ENCODE data around the gene ITGB2. TPM values are rescaled to one million over a fixed set of nuclear protein-coding genes. Genes with fewer than 3 reads are reported as not detected.

ITGB2 gene
- total RNA-seq, 2 donors from 2014 or later: 1.6 to 2.3 TPM

DNA sequence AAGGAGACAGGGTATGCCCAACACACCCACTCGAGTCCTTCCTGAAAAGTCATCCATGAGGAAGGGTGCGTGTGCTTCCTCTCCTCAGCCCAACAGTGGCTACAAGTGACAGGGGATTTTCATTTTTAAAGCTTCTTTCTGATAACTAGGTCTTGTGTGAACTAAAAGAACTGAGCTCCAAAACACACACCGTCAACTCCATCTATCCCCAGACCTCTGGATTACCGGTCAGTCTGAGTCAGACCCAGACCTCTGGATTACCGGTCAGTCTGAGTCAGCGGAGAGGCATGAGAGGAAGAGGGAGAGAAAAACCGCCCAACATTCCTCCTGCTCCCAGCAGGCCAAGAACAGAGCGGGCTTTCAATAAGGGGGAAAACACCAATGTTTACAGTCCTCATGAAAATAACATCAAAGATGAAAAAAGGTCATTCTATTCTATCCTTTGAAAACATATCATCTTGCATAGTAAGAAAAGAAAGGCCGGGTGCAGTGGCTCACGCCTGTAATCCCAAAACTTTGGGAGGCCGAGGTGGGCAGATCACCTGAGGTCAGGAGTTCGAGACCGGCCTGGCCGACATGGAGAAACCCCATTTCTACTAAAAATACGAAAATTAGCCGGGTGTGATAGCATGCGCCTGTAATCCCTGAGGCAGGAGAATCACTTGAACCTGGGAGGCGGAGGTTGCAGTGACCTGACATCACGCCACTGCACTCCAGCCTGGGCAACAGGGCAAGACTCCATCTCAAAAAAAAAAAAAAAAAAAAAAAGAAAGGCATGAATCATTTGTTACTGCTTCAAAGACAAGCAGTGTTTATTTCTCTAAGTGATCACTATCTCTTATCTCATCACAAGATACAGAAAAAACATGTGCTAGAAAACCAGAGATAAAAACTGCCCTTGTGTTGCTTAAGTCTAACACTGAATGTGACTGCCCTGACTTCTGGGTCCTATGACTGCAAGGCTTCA, 50.6 kb downstream of the ITGB2 start:
- TF ChIP-seq, protein P1, sequence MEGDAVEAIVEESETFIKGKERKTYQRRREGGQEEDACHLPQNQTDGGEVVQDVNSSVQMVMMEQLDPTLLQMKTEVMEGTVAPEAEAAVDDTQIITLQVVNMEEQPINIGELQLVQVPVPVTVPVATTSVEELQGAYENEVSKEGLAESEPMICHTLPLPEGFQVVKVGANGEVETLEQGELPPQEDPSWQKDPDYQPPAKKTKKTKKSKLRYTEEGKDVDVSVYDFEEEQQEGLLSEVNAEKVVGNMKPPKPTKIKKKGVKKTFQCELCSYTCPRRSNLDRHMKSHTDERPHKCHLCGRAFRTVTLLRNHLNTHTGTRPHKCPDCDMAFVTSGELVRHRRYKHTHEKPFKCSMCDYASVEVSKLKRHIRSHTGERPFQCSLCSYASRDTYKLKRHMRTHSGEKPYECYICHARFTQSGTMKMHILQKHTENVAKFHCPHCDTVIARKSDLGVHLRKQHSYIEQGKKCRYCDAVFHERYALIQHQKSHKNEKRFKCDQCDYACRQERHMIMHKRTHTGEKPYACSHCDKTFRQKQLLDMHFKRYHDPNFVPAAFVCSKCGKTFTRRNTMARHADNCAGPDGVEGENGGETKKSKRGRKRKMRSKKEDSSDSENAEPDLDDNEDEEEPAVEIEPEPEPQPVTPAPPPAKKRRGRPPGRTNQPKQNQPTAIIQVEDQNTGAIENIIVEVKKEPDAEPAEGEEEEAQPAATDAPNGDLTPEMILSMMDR (conservative IDR thresholded peaks at IDR 0.05): no peak
- peaks cover 27% of the 10 kb centered on the region for H3K36me3 ChIP-seq (ENCODE audit: control insufficient read depth, insufficient read depth, low read length)
- Mint-ChIP-seq H3K27me3 (ENCODE audit: insufficient read depth) (peaks cover 10% of the 10 kb centered on the region), H3K9me3 (no peaks in the 10 kb centered on the region), H3K4me1 (peaks cover 64% of the 10 kb centered on the region), H3K4me3 (peak overlapping the region; percentile 36), H3K27ac (peak overlapping the region; percentile 87), H3K36me3 (ENCODE audit: low read depth) (peaks cover 22% of the 10 kb centered on the region)
- peaks cover 32% of the 10 kb centered on the region for H3K4me1 ChIP-seq (ENCODE audit: control insufficient read depth, insufficient read depth, low read length)
- H3K9me3 ChIP-seq (ENCODE audit: control insufficient read depth, low read length): no peaks in the 10 kb centered on the region
- H3K9ac ChIP-seq (ENCODE audit: extremely low read depth, low read length, poor library complexity, severe bottlenecking): peak overlapping the region; percentile 16
- WGBS, 2 experiments (ENCODE audit: insufficient coverage in 1 of 2, insufficient read length in 1 of 2): 78 to 79% methylated on average over 10 to 19 of the region's 19 CpGs
- H3K27me3 ChIP-seq (ENCODE audit: control insufficient read depth, insufficient read depth, low read length, poor library complexity, severe bottlenecking): peaks cover 10% of the 10 kb centered on the region
- peak overlapping the region; percentile 45 for H3K27ac ChIP-seq (ENCODE audit: low read depth, low read length)
- H3K4me3 ChIP-seq (ENCODE audit: low read length): peak overlapping the region; percentile 95
- peak; percentile 82 for DNase-seq

DNA sequence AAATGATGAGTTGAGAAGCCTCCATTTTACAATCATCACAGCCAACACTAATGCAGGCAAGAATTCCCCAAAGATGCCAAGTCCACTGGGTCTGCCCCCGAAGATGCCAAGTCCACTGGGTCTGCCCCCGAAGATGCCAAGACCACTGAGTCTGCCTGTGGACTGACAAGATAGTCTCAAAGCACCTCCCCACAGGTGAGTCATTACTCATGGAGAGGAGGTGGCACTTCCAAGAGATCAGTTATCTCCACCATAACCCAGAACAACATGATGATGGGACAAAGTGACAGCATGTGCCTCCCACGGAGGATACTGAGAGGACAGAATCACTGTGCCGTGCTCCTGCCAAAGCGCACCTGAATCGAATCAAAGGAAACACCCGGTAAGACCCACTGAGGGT, 52.0 kb downstream of the ITGB2 start:
- H3K9me3 ChIP-seq (ENCODE audit: control insufficient read depth, low read length): no peaks in the 10 kb centered on the region
- Mint-ChIP-seq H3K4me1 (peaks cover 64% of the 10 kb centered on the region), H3K9me3 (no peaks in the 10 kb centered on the region), H3K36me3 (ENCODE audit: low read depth) (peaks cover 35% of the 10 kb centered on the region), H3K27ac (peak overlapping the region; percentile 49), H3K27me3 (ENCODE audit: insufficient read depth) (no peaks in the 10 kb centered on the region), H3K4me3 (no peak overlapping the region)
- no peak for DNase-seq
- TF ChIP-seq, protein P1 (conservative IDR thresholded peaks at IDR 0.05): no peak
- H3K27me3 ChIP-seq (ENCODE audit: control insufficient read depth, insufficient read depth, low read length, poor library complexity, severe bottlenecking): no peaks in the 10 kb centered on the region
- H3K9ac ChIP-seq (ENCODE audit: extremely low read depth, low read length, poor library complexity, severe bottlenecking): no peak overlapping the region
- 96% methylated on average over 7 of the region's 7 CpGs for WGBS, 2 experiments (ENCODE audit: insufficient coverage in 1 of 2, insufficient read length in 1 of 2)
- H3K4me1 ChIP-seq (ENCODE audit: control insufficient read depth, insufficient read depth, low read length): peaks cover 32% of the 10 kb centered on the region
- H3K27ac ChIP-seq (ENCODE audit: low read depth, low read length): no peak overlapping the region
- no peak overlapping the region for H3K4me3 ChIP-seq (ENCODE audit: low read length)
- peaks cover 40% of the 10 kb centered on the region for H3K36me3 ChIP-seq (ENCODE audit: control insufficient read depth, insufficient read depth, low read length)

DNA sequence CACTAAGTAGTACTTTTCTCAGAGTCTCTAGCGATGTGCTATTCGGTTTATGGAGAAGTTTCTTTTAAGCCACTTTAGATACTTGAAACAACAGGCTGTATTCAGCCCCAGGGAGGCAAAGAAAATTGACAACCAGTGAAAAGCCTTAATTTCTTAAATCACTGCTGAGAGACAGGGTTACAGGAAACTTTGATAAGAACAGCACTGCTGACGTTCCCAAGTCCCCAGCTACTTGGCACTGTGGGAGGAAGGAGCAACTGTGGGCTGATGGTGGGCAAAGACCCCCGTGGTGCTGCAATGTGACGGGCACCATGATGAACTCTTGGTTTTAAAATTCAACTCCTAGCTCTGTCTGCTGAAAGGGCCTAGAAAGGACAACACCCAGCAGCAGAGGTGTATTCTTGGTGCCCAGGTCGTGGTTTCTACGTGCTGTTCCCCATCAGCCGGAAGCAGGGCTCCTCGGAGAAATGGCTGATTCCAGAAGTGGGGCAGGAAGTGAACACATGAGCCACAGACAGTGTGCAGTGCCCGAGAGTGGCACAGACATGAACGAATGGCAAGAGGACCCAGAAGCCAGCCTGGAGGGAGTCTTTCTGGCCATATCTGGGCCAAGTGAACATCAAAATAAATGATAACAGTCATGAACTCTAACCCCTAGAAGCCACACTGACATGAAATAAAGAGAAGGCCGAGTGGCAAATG, 52.5 kb downstream of the ITGB2 start:
- WGBS, 2 experiments (ENCODE audit: insufficient coverage in 1 of 2, insufficient read length in 1 of 2): 91 to 96% methylated on average over 10 to 12 of the region's 12 CpGs
- Histone ChIP-seq H3K36me3 (ENCODE audit: control insufficient read depth, insufficient read depth, low read length) (peaks cover 45% of the 10 kb centered on the region), H3K27me3 (ENCODE audit: control insufficient read depth, insufficient read depth, low read length, poor library complexity, severe bottlenecking) (no peaks in the 10 kb centered on the region), H3K4me3 (ENCODE audit: low read length) (no peak overlapping the region), H3K9ac (ENCODE audit: extremely low read depth, low read length, poor library complexity, severe bottlenecking) (no peak overlapping the region), H3K4me1 (ENCODE audit: control insufficient read depth, insufficient read depth, low read length) (peaks cover 32% of the 10 kb centered on the region), H3K27ac (ENCODE audit: low read depth, low read length) (no peak overlapping the region), H3K9me3 (ENCODE audit: control insufficient read depth, low read length) (no peaks in the 10 kb centered on the region)
- TF ChIP-seq, protein P1 (conservative IDR thresholded peaks at IDR 0.05): no peak
- Mint-ChIP-seq H3K36me3 (ENCODE audit: low read depth) (peaks cover 40% of the 10 kb centered on the region), H3K27ac (peak overlapping the region; percentile 49), H3K9me3 (no peaks in the 10 kb centered on the region), H3K4me1 (peaks cover 64% of the 10 kb centered on the region), H3K4me3 (no peak overlapping the region), H3K27me3 (ENCODE audit: insufficient read depth) (no peaks in the 10 kb centered on the region)
- DNase-seq: no peak
